Natural killer cell (primary cell): ENCODE data around the gene ISM2. TPM values are rescaled to one million over a fixed set of nuclear protein-coding genes. Genes with fewer than 3 reads are reported as not detected.

Experiments
- ATAC-seq, 3 donors: fragments of 150-1000 bp in 2 of 3; fragments of 200-7000 bp in 1 of 3; cut with Tn5 transposase; 1 replicate in 1 of 3; 2 replicates in 2 of 3; pipeline ENCODE4 v1.10.0; 2021; ENCODE audit warnings: mild to moderate bottlenecking in 2 of 3, moderate library complexity in 2 of 3
- DNase-seq, 2 donors: peaks; one replicate each; pipeline versions ENCODE4 v3.0.0 to v3.0.0-alpha.2; 2013 to 2021; ENCODE audit warnings: mixed read lengths in 1 of 2
- H3K27ac ChIP-seq: one replicate; pipeline ENCODE4 v1.5.1; 2013; ENCODE audit warnings: mild to moderate bottlenecking, low read length
- H3K27me3 ChIP-seq: one replicate; pipeline ENCODE4 v1.6.1; 2013; ENCODE audit warnings: low read length; ENCODE audit not compliant: control insufficient read depth, insufficient read depth
- H3K36me3 ChIP-seq: one replicate; pipeline ENCODE4 v1.6.1; 2013; ENCODE audit warnings: low read length; ENCODE audit not compliant: control insufficient read depth, insufficient read depth
- H3K4me1 ChIP-seq: one replicate; pipeline ENCODE4 v1.6.1; 2013; ENCODE audit warnings: low read length; ENCODE audit not compliant: control insufficient read depth, insufficient read depth
- H3K4me3 ChIP-seq: one replicate; pipeline ENCODE4 v1.5.1; 2013; ENCODE audit warnings: low read length
- H3K9me3 ChIP-seq: one replicate; pipeline ENCODE4 v1.6.1; 2013; ENCODE audit warnings: low read length; ENCODE audit not compliant: control insufficient read depth, insufficient read depth
- H3K27ac Mint-ChIP-seq, 2 donors: one replicate each; pipeline ENCODE4 v1.8.0; 2022; ENCODE audit warnings: mild to moderate bottlenecking in 2 of 2, mixed read lengths in 2 of 2, moderate library complexity in 1 of 2
- H3K27me3 Mint-ChIP-seq, 2 donors: one replicate each; pipeline ENCODE4 v1.8.0; 2022; ENCODE audit warnings: low read depth in 2 of 2, mixed read lengths in 2 of 2
- H3K36me3 Mint-ChIP-seq: one replicate; pipeline ENCODE4 v1.8.0; 2022; ENCODE audit warnings: mixed read lengths
- H3K4me1 Mint-ChIP-seq, 2 donors: one replicate each; pipeline ENCODE4 v1.8.0; 2022; ENCODE audit warnings: mixed read lengths in 2 of 2
- H3K4me3 Mint-ChIP-seq: one replicate; pipeline ENCODE4 v1.8.0; 2022; ENCODE audit warnings: mild to moderate bottlenecking, moderate library complexity, mixed read lengths
- H3K9me3 Mint-ChIP-seq, 2 donors: one replicate each; pipeline ENCODE4 v1.8.0; 2022; ENCODE audit warnings: mixed read lengths in 2 of 2
- CTCF ChIP-seq: fragments of 200-600 bp; IDR thresholded peaks from one replicate; pipeline ENCODE4 v1.8.0; 2022; ENCODE audit warnings: antibody characterized with exemption
- WGBS: methylation state at CpG from one replicate; pipeline ENCODE4 v1.1.7; 2013; ENCODE audit warnings: missing lambda C conversion rate; ENCODE audit not compliant: insufficient coverage; 5-methylcytosine and 5-hydroxymethylcytosine counted together
- intact Hi-C: fragments of 100-400 bp; cut with micrococcal nuclease; formaldehyde crosslinking; loops from one replicate; pipeline ENCODE4 v1.14.2; 2022
- total RNA-seq, 4 donors: library from RNA; stranded (reverse); fragments of 120-200 nt in 1 of 4; gene quantifications; one replicate each; pipeline versions ENCODE4 v1.2.3 to v1.2.4, GENCODE V29; 2013 to 2022

The ISM2 gene
- total RNA-seq, 3 donors from 2014 or later (not counting 1 experiment from before 2014, with no cell fraction given): not detected

DNA sequence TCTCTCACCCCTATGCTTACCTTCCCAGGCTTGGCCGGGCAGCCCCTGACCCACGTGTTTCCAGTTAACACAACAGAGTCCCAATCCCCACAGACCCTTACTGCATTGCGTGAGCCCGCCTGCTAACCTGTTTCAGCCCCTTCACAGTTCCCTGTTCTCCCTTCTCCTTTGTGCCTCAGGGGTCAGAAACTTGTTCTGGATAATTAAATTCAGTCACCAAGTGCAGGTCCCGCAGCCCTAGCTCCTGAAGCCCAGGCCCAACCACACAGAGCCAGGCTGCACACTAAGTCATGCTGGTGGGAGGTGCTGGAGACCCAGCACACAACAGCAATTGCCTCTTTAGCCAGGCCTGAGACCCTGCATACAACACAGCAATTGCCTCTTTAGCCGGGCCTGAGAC lies 9.6 kb downstream of the ISM2 start:
- Mint-ChIP-seq H3K27ac (no peak overlapping the region), H3K4me3 (no peak overlapping the region), H3K27me3 (no peaks in the 10 kb centered on the region), H3K36me3 (no peaks in the 10 kb centered on the region), H3K4me1 (no peaks in the 10 kb centered on the region), H3K9me3 (no peaks in the 10 kb centered on the region)
- Histone ChIP-seq H3K4me1 (no peaks in the 10 kb centered on the region), H3K4me3 (no peak overlapping the region), H3K27ac (no peak overlapping the region), H3K27me3 (no peaks in the 10 kb centered on the region), H3K36me3 (no peaks in the 10 kb centered on the region), H3K9me3 (no peaks in the 10 kb centered on the region)
- ATAC-seq: no peak
- WGBS: 87% methylated on average over 6 of the region's 6 CpGs
- intact Hi-C loops: no loop called here
- no peak for TF ChIP-seq CTCF
- no peak for DNase-seq

DNA sequence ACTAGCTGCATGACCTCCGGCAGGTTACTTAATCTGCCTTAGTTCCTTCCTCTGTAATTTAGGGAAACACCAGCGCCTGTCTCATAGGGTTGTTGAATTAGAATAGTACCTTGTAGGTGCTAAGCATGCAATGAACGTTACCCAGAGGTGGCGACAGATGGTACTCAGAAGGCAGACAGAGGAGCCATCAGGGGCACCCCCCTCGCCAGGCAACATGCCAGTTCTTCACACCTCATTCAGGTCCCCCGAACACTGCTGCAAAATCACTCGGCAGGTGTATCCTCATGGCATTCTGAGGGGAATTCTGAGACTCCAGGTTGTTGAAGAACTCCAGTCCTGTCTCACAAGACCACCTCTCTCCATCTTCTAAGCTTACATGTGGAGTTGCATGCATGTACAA lies 10.1 kb downstream of the ISM2 start:
- Histone ChIP-seq H3K36me3 (no peaks in the 10 kb centered on the region), H3K4me1 (no peaks in the 10 kb centered on the region), H3K27ac (no peak overlapping the region), H3K4me3 (no peak overlapping the region), H3K27me3 (no peaks in the 10 kb centered on the region), H3K9me3 (no peaks in the 10 kb centered on the region)
- no peak overlapping the region for H3K27ac Mint-ChIP-seq
- intact Hi-C loops: no loop called here
- H3K27me3 Mint-ChIP-seq: no peaks in the 10 kb centered on the region
- no peak for TF ChIP-seq CTCF
- no peaks in the 10 kb centered on the region for H3K4me1 Mint-ChIP-seq
- no peaks in the 10 kb centered on the region for H3K9me3 Mint-ChIP-seq
- H3K4me3 Mint-ChIP-seq: no peak overlapping the region
- WGBS: 94% methylated on average over 7 of the region's 7 CpGs
- no peak for ATAC-seq
- DNase-seq: no peak
- no peaks in the 10 kb centered on the region for H3K36me3 Mint-ChIP-seq

- no peaks in the 10 kb centered on the region for H3K36me3 ChIP-seq
- no peak overlapping the region for H3K27ac Mint-ChIP-seq
These were observed 12.5 kb downstream of the ISM2 start for GRCh38 chr14:77485901-77486678.

More at GRCh38 chr14:77485901-77486678, 12.5 kb downstream of the ISM2 start:
- no peak for DNase-seq
- H3K4me3 ChIP-seq: no peak overlapping the region
- 97% methylated on average over 7 of the region's 7 CpGs for WGBS
- Mint-ChIP-seq H3K4me1 (no peaks in the 10 kb centered on the region), H3K9me3 (no peaks in the 10 kb centered on the region), H3K36me3 (no peaks in the 10 kb centered on the region), H3K27me3 (no peaks in the 10 kb centered on the region), H3K4me3 (no peak overlapping the region)
- H3K9me3 ChIP-seq: no peaks in the 10 kb centered on the region
- intact Hi-C loops: no loop called here
- H3K4me1 ChIP-seq: no peaks in the 10 kb centered on the region
- H3K27ac ChIP-seq: no peak overlapping the region
- no peaks in the 10 kb centered on the region for H3K27me3 ChIP-seq
- no peak for ATAC-seq
- TF ChIP-seq CTCF: no peak
